RWPE2 (cell line): ENCODE measurements around the gene PLAGL2.

ENCODE experiments used
- ATAC-seq: fragments of 200-7000 bp; cut with Tn5 transposase; 3 replicates; pipeline ENCODE4 v1.9.1; 2021; ENCODE audit warnings: low read depth
- DNase-seq: peaks from one replicate; pipeline ENCODE4 v3.0.0-alpha.2; 2020; ENCODE audit warnings: low spot score
- H3K27ac ChIP-seq: fragments of 450-650 bp; 2 replicates; pipeline ENCODE4 v1.5.1; 2017; ENCODE audit warnings: mild to moderate bottlenecking; ENCODE audit not compliant: poor library complexity, severe bottlenecking
- H3K27me3 ChIP-seq: fragments of 250-450 bp; sonication (Bioruptor Pico); 2 replicates; pipeline ENCODE4 v1.5.1; 2021; ENCODE audit warnings: mild to moderate bottlenecking, moderate library complexity; ENCODE audit not compliant: insufficient read depth, poor library complexity, severe bottlenecking
- H3K36me3 ChIP-seq: fragments of 250-450 bp; sonication (Bioruptor Pico); 2 replicates; pipeline ENCODE4 v1.5.1; 2020; ENCODE audit warnings: low read depth, mild to moderate bottlenecking, moderate library complexity
- H3K4me1 ChIP-seq: fragments of 250-450 bp; sonication (Bioruptor Pico); 2 replicates; pipeline ENCODE4 v1.5.1; 2021; ENCODE audit warnings: mild to moderate bottlenecking, moderate library complexity; ENCODE audit not compliant: insufficient read depth, poor library complexity, severe bottlenecking
- H3K4me3 ChIP-seq: fragments of 250-450 bp; sonication (Bioruptor Pico); 2 replicates; pipeline ENCODE4 v1.5.1; 2021; ENCODE audit warnings: mild to moderate bottlenecking, moderate library complexity; ENCODE audit not compliant: severe bottlenecking
- H3K9me3 ChIP-seq: fragments of 250-450 bp; sonication (Bioruptor Pico); 2 replicates; pipeline ENCODE4 v1.5.1; 2021; ENCODE audit warnings: mild to moderate bottlenecking, moderate library complexity; ENCODE audit not compliant: severe bottlenecking
- TF ChIP-seq, protein P1 (sequence below): fragments of 450-650 bp; IDR thresholded peaks from one replicate; pipeline ENCODE4 v1.5.1; 2017; ENCODE audit warnings: mild to moderate bottlenecking, moderate library complexity; ENCODE audit not compliant: poor library complexity, severe bottlenecking

Gene PLAGL2

DNA sequence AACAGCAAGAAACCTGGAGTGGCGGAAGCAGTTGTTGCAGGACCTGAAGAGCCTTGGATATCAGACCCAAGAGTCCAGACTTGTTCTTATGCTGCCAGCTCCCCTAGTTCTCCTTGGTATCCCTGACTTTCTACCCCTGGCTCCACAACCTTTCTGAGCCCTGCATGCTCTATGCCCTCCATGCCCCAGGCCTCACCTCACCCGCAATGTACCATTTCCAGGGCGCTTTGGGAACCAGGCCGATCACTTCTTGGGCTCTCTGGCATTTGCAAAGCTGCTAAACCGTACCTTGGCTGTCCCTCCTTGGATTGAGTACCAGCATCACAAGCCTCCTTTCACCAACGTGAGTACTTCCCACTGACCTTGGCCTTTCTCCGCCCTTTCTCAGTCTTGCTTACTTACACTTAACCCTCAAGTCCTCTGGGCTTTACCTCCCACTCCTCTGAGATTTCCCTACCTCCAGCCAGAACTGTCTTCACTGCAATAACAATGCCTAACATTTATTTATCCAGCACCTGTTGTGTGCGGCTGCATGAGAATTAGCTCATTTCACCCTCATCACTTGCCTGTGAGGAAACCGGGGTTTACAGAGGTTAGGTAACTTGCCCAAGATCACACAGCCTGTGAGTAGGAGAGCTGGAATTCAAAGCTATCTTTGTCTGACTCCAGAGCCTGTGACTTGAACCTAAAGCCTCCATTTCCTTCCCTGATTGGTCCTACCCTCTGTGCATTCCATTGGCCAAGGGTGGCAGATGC is 2.5 kb upstream of the PLAGL2 start:
- no peaks in the 10 kb centered on the region for H3K27me3 ChIP-seq
- H3K36me3 ChIP-seq, result peaks cover 66% of the 10 kb centered on the region
- H3K27ac ChIP-seq, result no peak overlapping the region
- TF ChIP-seq, protein P1, sequence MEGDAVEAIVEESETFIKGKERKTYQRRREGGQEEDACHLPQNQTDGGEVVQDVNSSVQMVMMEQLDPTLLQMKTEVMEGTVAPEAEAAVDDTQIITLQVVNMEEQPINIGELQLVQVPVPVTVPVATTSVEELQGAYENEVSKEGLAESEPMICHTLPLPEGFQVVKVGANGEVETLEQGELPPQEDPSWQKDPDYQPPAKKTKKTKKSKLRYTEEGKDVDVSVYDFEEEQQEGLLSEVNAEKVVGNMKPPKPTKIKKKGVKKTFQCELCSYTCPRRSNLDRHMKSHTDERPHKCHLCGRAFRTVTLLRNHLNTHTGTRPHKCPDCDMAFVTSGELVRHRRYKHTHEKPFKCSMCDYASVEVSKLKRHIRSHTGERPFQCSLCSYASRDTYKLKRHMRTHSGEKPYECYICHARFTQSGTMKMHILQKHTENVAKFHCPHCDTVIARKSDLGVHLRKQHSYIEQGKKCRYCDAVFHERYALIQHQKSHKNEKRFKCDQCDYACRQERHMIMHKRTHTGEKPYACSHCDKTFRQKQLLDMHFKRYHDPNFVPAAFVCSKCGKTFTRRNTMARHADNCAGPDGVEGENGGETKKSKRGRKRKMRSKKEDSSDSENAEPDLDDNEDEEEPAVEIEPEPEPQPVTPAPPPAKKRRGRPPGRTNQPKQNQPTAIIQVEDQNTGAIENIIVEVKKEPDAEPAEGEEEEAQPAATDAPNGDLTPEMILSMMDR, result no peak
- no peak for ATAC-seq
- no peaks in the 10 kb centered on the region for H3K9me3 ChIP-seq
- no peak overlapping the region for H3K4me3 ChIP-seq
- DNase-seq, result peak; percentile 68
- peaks cover 16% of the 10 kb centered on the region for H3K4me1 ChIP-seq

DNA sequence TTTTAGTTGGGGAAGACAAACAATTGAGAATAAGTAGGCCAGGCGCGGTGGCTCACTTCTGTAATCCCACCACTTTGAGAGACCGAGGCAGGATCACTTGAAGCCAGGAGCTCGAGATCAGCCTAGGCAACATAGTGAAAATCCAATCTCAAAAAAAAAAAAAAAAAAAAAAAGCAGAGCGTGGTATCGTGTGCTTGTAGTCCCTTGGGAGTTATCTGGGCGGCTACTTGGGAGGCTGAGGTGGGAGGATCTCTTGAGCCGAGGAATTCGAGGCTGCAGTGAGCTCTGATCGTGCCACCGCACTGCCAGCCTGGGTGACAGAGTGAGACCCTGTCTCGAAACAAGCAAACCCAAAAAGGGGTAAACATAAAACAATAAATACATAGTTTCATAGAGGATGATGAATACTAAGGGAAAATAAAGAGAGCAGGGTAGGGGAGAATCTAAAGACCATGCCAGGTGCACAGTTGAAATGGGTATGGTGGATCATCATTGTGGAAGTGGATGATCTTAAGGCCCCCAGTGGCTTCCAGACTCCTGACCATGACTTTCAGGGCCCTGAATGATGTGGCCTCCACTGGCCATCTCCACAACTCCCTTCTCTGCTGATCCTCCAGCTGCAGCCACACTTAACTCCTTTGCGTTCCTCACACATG is 1.1 kb upstream of the PLAGL2 start:
- TF ChIP-seq, protein P1, result no peak
- peaks cover 30% of the 10 kb centered on the region for H3K4me1 ChIP-seq

DNA sequence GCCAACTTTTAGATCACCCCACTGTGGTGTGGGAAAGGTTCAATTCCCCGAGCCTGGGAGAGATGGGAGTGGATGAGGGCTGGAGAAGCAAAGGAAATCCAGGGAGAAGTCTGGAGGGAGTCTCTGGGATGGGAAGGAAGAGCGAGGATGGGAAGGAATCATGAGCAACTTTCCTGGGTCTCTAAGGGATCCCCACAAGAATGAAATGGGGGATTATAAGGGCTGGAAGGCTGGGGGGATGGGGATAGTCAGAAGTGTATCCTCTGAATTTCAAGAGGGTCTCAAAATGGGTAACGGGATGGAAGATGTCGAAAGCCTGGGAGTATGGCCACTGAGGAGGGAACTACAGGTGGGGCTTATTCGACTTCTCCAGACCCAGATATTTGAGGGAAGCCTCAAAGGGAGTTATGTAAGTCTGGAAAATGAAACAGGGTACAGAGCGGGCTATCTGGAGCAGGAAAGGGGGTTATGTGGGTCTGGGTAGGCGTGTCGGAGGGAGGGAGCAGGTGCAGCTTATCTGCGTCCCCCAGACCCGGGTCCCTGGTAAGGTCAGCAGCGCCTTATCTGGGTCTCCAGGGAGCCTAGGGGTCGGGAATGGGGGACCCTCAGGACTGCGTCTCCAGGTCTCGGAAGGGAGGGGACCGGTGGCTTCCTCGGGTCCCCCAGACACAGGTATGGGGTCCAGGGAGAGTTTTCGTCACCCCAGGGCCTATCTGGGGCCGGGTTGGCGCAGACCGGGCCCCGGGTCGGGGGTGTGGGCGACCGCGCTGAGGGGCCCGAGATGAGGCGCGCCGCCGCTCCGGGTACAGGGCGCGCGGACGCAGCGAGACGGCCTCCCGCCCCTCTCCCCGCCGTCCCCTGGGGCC is 550 bp downstream of the PLAGL2 start:
- Histone ChIP-seq H3K36me3 (peaks cover 56% of the 10 kb centered on the region), H3K9me3 (no peaks in the 10 kb centered on the region), H3K27me3 (no peaks in the 10 kb centered on the region), H3K4me3 (peak overlapping the region; percentile 97), H3K27ac (peak overlapping the region; percentile 86), H3K4me1 (peaks cover 46% of the 10 kb centered on the region)
- ATAC-seq, result peak; percentile 0; the same call in 1 of the 3 replicates
- TF ChIP-seq, protein P1, result no peak
- DNase-seq, result peak; percentile 78

More for the DNA sequence above, 1.1 kb upstream of the PLAGL2 start:
- Histone ChIP-seq H3K27ac (peak overlapping the region; percentile 86), H3K9me3 (no peaks in the 10 kb centered on the region), H3K27me3 (no peaks in the 10 kb centered on the region), H3K36me3 (peaks cover 56% of the 10 kb centered on the region), H3K4me3 (peak overlapping the region; percentile 97)
- DNase-seq, result no peak
- no peak for ATAC-seq

DNA sequence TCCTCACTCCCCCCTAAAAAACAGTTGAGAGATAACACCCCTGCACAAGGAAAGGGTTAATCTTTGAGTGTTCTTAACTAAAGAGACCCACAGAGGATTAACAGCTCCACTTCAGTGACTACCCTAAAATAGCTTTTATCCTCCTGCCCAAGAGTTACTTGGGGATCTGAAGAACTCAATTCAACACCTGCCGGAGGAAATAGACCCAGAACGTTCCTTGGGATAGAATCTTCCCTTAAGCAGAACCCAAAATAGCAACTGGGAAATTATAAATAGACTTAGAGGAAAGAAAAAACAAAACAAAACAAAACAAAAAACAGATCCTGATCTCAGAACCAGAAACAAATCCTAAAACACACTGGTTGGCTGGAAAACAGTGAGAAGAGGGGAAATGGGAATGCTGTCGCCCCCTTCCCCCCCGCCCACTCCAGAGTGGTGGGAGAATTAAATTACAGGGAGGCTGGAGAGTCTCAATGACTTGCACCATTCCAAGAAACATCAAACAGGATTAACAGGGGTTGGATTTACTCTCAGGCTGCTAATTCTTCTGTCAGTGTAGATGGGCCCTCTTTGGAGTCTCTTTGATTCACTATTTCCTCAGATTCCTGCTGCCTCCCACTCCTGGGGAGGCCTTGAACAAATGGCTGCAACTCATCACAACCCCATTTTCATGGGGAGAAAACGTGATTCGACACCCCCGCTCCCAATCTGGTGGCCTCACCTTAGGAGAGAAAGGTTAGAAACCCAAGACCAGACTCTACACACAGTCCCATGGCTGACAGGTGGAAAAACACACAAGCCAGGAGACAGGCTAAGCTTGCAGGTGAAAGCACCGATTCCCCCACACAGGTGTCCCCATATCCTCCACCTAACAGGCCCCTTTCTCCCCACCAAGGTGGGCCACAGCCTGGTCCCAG is 1.4 kb downstream of the PLAGL2 start:
- H3K36me3 ChIP-seq, result peaks cover 56% of the 10 kb centered on the region
- no peak for ATAC-seq
- peaks cover 53% of the 10 kb centered on the region for H3K4me1 ChIP-seq
- no peaks in the 10 kb centered on the region for H3K9me3 ChIP-seq
- DNase-seq, result peak; percentile 65
- peak overlapping the region; percentile 86 for H3K27ac ChIP-seq
- H3K4me3 ChIP-seq, result peak overlapping the region; percentile 97
- TF ChIP-seq, protein P1, result no peak
- no peaks in the 10 kb centered on the region for H3K27me3 ChIP-seq
